GM21619 (cell line): ENCODE results near the gene FNDC5.

Experiments used
- ATAC-seq: cut with Tn5 transposase; IDR thresholded peaks from one replicate; pipeline ENCODE4 v1.9.1; 2021; ENCODE audit not compliant: unreplicated experiment

Gene FNDC5

GRCh38 chr1:32865639-32866405 lies 4.9 kb downstream of the FNDC5 start:
- ATAC-seq: no peak

- ATAC-seq: no peak
These were observed 6.2 kb downstream of the FNDC5 start for GRCh38 chr1:32864375-32865019.

GRCh38 chr1:32863881-32864245 lies 6.8 kb downstream of the FNDC5 start:
- no peak for ATAC-seq

GRCh38 chr1:32863218-32863880 lies 7.4 kb downstream of the FNDC5 start:
- no peak for ATAC-seq

GRCh38 chr1:32861904-32862695 lies 8.6 kb downstream of the FNDC5 start:
- no peak for ATAC-seq

- no peak for ATAC-seq
These were observed 10.1 kb downstream of the FNDC5 start for GRCh38 chr1:32860566-32860965.

- ATAC-seq: no peak
These were observed 10.8 kb downstream of the FNDC5 start for GRCh38 chr1:32859915-32860314.

GRCh38 chr1:32858791-32859190 lies 11.9 kb downstream of the FNDC5 start:
- no peak for ATAC-seq

GRCh38 chr1:32858136-32858535 lies 12.6 kb downstream of the FNDC5 start:
- no peak for ATAC-seq

- ATAC-seq: no peak
These were observed 14.7 kb downstream of the FNDC5 start for GRCh38 chr1:32855861-32856617.

- ATAC-seq: no peak
These were observed 22.2 kb downstream of the FNDC5 start for GRCh38 chr1:32848354-32849063.

- no peak for ATAC-seq
These were observed 38.8 kb downstream of the FNDC5 start for GRCh38 chr1:32831878-32832277.

- ATAC-seq: no peak
These were observed 40.4 kb downstream of the FNDC5 start for GRCh38 chr1:32830092-32830852.

- no peak for ATAC-seq
These were observed 42.4 kb downstream of the FNDC5 start for GRCh38 chr1:32828341-32828740.

GRCh38 chr1:32825181-32825580 lies 45.5 kb downstream of the FNDC5 start:
- no peak for ATAC-seq

GRCh38 chr1:32818804-32819541 lies 51.7 kb downstream of the FNDC5 start:
- ATAC-seq: peak; percentile 42

- peak; percentile 14 for ATAC-seq
These were observed 52.6 kb downstream of the FNDC5 start for GRCh38 chr1:32817815-32818786.
